Right renal cortex interstitium (tissue), 3 donors: ENCODE measurements around the gene CDK9. TPM values are rescaled to one million over a fixed set of nuclear protein-coding genes. Genes with fewer than 3 reads are reported as not detected.
"Not testable (repeated sequence)": the region's sequence is repeated elsewhere in the genome, so short reads cannot be mapped to it uniquely, and the experiment has no call there.

Experiments used
- DNase-seq, 3 donors: peaks; one replicate each; pipeline ENCODE4 v3.0.0-alpha.2; 2013; ENCODE audit warnings: low read depth in 3 of 3, low spot score in 2 of 3
- polyA plus RNA-seq, 3 donors: library from polyadenylated mRNA; unstranded; fragments of 120-200 nt; gene quantifications; one replicate each; pipeline ENCODE4 v1.2.1, GENCODE V29; 2013; ENCODE audit not compliant: insufficient read length in 3 of 3

Gene CDK9
- polyA plus RNA-seq, 3 donors: 69.3 to 69.7 (median 69.3) TPM

DNA sequence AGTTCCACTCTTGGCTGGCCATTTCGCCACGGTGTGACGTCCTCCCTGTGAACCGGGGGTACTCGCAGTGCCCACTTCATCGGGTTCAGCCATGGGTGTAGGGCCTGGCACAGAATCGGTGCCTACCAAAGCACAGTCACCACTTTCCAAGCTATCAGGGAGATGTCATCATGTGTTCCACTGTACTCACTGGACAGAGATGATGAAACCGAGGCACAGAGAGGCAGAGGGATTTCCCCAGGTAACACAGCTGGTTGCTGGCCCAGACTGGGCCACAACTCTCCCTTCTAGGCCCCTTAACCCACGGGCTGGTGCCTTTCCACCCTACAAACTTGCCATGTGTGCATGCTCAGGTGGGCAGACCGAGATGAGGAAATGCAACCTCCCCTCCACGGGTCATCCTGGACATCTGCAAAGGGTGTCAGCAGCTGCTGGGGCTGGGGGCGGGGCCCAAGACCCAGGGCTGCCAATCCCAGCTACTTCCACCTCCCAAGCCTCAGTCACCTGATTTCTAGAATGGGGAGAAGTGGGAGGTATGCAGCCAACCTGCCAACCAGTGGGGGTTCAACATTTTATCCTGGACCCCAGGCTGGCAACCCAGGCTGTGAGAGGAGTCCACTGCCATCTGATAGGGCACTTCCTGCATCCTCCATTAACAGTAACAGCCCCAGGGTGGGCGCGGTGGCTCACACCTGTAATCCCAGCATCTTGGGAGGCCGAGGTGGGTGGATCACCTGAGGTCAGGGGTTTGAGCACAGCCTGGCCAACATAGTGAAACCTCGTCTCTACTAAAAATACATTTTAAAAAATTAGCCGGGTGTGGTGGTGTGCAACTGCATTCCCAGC is 6.5 kb upstream of the CDK9 start:
- no peak for DNase-seq

DNA sequence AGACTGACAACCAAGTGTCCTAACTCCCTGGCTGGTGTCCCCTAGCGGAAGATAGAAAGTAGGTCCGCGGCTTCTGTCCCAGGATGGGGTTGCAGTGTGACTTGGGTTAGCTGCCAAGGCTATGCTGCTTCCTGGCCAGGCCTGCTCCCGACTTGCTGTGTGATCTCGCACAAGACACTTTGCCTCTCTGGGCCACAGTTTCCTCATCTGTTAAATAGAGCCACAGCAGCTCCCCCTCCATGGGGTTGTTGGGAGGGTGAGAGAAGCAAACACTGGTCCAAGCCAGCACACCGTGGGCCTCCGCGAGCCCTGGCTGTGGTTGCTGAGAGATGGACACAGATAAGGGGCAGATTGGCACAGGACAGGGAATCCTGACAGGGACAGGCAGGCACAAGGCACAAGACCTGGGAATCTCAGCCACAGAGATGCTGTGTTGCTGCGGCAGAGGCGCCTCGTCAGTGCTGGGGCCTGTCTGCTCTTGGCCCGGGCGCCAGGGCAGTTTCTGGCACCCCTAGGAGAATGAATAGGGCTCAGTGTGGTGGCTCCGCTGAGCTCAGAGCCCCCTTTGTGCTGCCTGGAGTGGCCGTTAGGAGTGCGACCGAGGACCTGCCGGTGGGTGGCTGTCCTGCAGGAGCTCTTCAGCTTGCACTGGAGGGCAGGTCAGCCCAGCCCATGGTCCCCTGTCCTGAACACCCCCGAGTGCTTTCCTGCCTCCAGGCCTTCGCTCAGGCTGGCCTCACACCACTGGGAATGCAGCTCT is 5.5 kb upstream of the CDK9 start:
- DNase-seq: no peak

DNA sequence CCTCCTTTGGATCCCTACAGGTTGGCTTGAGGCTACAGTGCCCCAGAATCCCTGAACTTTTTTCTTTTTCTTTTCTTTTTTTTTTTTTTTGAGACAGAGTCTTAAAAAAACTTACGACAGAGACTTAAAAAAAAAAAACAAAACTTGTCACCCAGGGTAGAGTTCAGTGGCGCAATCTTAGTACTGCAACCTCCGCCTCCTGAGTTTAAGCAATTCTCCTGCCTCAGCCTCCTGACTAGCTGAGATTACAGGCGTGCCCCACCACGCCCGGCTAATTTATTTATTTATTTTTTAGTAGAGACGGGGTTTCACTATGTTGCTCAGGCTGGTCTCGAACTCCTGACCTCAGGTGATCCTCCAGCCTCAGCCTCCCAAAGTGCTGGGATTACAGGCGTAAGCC is 4.9 kb upstream of the CDK9 start:
- DNase-seq: not testable (repeated sequence)

DNA sequence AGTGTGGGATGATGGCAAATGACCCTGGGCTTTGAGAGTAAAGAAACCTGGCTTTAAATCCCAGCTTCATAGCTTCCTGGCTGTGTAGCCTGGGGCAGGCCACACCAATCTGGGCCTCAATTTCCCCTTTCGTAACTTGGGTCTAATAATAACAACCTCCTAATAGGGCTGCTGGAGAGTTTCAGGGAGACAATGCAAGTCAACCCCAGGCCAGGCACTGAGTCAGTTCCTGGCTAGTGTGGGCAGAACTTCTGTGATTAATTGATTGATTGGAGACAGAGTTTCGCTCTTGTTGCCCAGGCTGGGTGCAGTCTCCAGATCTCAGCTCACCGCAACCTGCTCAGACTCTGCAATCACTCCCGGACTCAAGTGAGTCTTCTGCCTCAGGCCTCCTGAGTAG is 4.0 kb upstream of the CDK9 start:
- no peak for DNase-seq

DNA sequence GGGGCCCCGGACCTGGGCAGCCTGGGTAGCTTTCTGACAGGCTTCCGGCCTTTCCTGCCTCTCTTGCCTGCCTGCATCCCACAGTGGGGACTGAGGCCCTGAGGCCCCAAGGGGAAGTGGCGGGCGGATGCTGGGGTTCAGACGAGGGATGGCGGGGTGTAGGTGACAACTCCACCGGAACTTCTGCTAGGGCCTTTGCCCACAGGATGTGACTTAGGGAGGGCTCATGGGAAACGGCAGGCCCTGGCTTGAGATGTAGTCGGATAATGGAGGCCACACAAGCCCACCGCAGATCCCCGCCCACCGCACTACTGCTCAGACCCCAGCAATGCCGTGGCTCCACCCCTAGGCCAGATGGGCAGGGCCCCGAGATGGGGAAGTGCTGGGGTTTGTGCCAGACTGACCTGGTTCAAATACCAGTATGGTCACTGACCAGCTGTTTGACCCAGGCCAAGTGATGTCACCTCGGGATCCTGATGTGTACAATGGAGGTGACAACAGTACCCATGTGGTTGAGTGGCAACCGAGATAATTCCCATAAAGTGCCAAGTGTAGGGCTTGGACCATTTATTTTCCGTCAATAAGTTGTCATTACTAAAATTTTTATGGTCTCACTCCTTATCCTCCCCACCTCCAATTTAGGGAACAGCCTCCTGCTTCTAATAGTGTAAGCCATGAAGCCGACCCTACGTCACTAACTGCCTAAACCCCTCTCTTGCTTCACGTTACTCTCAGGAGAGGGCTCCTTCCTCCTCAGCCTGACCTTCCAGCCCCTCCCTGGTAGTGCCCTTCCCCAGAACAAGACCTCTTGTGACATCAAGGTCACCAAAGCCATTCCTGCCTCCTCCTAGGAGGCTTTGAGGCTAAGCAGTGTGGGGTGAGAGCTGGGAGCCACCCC is 2.5 kb upstream of the CDK9 start:
- no peak for DNase-seq

DNA sequence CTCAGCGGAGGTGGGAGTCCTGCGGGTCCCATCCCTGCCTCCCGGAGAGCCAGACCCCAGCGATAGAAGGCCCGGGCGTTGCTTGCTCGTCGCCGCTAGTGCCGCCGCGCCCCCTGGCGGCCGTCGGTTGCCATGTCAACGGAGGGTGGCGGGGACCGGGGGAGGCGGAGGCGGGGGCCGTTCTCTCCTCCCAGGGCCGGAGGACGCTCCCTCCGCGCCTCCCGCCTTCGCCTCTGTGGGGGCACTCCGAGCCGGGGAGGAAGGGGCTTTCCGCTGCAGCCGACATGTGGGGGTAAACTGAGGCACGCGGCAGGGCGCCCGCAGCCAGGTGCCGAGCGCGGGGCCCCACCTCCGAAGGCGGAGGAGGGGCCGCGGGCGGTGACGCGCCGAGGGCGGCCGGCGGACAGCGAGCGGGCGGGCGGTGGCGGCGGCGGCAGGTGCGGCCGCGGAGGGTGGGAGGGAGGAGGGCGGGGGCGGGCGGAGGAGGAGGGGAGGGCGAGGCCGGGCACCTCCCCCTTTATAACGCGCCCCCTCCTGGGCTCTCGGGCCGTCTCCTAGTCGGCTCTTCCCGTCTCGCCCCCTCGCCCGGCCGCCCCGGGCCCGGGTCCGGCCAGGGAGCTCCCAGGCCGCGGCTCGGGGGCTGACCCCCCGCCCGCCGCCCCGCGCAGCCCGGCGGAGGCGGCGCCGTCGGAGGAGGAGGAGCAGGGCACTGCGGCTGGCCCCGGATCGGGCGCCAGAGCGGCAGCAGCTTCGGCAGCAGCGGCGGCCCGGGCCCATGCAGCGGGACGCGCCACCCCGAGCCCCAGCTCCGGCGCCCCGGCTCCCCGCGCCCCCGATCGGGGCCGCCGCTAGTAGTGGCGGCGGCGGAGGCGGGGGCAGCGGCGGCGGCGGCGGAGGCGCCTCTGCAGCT is 556 bp upstream of the CDK9 start:
- DNase-seq: peak; percentile 53 to 78 (median 69)

DNA sequence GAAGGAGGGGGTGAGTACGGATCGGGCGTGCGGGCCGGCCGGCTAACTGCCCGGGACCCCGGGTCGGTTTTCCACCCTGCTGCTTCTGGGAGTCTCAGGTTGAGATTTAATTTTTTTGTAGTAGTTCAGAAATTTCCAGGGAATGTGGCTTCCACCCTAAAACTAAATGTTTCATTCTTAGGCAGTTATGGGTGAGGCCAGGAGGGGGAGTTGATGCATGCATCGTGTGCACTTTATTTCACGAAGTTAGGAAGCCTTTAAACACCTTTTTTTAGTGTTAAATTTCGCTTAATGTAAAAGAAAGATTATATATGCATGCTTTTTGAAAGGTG is 905 bp downstream of the CDK9 start:
- no peak for DNase-seq

DNA sequence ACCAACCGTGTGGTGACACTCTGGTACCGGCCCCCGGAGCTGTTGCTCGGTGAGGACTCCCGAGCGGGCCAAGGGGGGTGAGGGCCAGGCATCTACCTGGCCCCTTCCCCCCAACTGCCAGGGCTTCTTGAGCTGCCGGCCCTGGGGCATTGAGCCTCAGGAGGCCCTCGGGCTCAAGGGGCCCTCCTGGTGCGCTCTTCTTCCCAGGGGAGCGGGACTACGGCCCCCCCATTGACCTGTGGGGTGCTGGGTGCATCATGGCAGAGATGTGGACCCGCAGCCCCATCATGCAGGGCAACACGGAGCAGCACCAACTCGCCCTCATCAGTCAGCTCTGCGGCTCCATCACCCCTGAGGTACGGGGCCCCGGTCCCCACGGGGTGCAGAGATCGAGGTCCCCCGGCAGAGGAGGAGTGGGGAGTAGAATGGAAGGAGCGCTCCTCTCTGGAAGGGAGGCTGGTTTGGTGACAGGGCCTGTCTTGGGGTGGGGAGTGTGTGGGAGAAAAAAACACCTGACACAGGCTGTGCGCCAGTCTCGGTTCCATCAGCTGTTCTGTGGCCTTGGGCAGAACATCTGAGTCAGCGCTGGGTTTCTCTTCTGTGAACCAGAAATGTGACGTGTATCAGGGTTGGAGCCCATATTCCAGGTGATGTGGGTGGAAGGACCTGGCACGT is 2.6 kb downstream of the CDK9 start:
- DNase-seq: no peak

DNA sequence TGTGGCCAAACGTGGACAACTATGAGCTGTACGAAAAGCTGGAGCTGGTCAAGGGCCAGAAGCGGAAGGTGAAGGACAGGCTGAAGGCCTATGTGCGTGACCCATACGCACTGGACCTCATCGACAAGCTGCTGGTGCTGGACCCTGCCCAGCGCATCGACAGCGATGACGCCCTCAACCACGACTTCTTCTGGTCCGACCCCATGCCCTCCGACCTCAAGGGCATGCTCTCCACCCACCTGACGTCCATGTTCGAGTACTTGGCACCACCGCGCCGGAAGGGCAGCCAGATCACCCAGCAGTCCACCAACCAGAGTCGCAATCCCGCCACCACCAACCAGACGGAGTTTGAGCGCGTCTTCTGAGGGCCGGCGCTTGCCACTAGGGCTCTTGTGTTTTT is 3.3 kb downstream of the CDK9 start:
- DNase-seq: no peak

DNA sequence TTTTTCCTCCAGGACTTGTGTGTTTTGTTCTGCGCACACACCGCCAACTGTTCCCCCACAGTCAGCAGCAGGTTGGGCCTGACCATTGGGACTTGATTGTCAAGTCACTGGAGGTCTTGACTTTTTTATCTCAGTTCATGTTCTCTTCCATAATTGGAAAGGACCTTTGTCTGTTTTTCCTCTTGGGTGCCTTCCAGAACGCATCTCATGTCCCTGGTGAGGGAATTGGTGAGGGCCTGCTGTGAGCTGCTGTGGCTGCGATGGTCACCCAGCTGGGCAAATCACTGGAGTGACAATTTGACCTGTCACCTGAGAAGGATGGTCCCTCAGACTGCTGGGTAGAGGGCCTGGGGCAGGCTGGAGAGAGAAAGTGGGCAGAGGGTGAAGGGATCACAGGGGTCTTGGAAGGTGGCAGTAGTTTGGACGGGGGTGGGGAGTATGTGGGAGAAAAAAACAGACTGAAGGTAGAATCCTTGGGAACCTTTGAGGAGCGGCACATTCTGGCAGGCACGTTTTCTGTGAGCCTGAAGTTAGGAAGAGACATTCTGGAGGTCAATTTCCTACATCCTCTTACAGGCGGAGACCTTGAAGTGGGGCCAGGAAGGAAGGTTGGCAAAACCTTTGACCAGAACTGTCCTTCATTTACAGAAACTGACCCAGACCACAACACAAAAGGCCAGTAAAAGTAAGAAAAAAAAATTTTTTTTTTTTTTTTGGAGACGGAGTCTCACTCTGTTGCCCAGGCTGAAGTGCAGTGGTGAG is 4.4 kb downstream of the CDK9 start:
- DNase-seq: no peak

DNA sequence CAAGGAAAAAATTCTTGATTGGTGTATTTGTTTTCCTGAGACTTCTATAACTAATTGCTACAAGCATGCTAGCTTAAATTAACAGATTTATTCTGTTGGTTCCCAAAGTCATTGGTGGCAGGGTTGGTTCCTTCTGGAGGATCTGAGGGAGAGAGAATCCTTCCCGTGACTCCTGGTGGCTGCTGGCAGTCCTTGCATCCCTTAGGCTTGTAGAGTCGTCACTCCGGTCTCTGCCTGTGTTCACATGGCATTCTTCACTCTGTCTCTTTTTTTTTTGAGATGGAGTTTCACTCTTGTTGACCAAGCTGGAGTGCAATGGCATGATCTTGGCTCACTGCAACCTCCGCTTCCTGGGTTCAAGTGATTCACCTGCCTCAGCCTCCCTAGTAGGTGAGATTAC is 5.3 kb downstream of the CDK9 start:
- no peak for DNase-seq

DNA sequence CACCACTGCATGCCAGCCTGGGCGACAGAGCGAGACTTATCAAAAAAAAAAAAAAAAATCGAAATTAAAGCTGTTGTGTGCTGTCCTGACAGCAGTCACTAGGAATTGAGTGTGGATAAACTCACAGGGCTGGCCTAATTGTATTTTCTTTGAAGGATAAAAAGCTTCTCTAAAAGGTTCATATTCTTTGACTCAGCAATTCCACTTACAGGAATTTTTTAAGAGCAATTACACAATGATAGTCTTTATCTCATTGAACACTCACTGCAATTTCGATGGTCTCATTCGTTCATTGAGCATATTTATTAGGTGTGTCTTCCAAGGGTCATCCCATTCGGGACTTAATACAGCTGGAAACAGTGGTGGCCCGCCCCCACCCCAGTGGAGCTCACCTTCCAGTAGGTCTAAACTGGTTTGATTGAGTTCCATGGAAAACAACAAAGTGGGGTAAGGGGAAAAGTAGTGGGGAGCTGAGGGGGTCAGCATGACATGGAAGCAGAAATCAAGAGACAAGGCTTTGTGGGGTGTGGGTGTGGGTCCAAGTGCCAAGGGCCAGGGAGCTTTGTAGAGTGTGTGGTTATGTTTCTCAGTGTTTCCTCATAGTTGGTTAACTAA is 6.7 kb downstream of the CDK9 start:
- DNase-seq: no peak

DNA sequence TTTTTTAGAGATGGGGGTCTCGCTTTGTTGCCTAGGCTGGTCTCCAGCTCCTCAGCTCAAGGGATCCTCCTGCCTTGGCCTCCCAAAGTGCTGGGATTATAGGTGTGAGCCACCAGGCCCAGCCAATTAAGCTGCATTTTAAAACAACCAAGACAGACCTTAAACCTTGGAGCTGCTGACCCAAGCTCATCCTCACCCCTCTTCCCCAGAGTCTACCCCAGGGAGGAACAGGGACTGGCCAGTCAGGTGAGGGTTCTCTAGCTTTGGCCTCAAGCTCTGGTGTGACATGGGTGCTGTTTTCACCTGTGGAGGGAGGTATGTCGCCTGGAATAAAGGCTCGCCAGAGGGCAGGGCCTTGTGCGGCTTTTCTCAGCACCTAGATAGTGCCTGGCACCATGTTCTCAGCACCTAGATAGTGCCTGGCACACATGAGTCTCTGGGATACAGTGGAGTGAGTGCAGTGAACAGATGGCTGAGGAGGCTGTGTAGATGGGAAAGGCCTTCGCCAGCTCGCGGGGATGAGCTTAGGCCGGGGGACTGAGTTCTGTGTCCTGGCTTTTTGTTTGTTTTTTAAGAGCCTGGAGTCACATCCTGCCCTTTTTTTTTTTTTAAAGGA is 7.4 kb downstream of the CDK9 start:
- DNase-seq: no peak

DNA sequence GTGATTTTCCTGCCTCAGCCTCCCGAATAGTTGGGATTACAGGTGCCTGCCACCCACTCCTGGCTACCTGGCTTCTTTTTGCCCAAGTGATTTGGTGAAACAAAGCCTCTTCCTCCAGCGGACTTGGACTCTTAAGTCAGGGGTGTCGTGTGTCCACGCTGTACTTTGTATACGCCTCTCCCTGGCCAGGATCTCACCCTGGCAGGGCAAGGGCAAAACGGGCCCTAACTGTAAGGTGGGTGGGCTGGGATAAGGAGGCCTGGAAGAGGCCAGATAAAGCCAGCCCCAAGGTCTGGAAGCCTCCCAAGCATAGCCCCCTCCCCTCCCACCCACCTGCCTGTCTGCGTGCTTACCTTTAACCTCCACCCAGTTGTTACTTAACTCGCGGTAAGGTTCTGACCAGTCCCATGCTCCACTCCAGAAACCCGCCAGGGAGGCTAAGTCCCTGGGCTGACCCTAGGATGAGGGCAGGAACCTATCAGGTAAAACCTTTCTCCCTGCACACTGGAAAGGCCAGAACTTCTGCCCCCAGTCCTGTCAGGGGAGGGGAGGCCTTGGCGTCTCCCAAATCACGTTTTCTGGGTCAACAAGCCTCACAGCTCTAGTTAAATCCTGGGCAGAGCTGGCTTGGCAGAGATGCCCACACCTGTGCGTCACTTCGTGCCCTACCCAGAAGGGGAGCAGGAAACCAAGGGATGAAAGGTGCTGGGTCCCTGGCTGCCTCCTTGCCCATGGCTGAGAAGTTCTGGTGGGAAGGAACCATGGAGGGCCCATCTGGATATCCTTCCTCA is 8.4 kb downstream of the CDK9 start:
- no peak for DNase-seq

DNA sequence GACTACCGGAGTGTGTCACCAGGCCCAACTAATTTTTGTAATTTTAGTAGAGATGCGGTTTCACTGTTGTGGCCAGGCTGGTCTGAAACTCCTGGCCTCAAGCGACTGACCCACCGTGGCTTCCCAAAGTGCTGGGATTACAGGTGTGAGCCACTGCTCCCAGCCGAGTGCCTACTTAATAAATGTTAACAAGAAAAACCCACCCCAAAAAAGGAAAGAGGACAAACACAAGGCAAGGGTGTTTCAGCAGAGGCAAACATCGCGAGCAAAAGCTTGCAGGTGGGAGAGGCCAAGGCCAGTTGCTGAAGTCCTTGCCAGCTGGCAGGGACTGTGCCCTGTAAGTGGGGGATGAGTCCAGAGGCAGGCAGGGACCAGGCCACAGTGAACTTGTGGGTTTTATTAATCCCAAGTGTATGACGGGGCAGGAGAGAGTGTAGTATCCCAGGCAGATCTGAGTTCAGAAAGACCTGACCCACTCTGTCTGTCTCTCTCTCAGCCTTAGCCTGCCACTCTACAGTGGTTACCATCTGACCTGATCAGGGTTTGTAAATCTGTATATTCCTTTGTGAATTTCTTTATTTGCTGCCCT is 10.5 kb downstream of the CDK9 start:
- no peak for DNase-seq

DNA sequence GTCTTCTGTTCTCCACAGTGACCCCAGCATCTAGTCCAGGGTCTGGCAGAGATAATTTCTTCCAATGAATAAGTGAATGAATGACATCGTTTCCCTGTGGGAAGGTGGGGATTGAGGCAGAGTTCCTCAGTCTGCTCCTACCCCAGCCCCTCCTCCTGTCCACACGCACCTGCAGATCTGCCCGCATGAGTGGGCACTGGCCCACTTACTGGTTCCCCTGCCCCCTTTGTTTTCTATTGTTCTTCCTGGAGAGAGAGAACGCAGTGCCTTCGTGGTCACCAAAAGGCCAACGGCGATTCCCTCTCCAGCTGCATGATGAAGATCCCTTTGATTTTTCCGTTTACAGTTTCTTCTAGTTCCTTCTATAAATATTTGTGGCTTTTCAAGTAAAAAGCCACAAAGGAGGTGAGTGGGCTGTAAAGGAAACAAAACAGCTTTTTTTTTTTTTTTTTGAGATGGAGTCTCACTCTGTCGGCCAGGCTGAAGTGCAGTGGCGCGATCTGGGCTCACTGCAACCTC is 11.1 kb downstream of the CDK9 start:
- DNase-seq: no peak
